Measurements from ENCODE around the gene BRD9.

- TF ChIP-seq CHD2 (IDR thresholded peaks at IDR 0.05; ENCODE audit: low read length, partially characterized antibody) (no peak), MAZ (IDR thresholded peaks at IDR 0.05; ENCODE audit: borderline replicate concordance, low read depth, low read length) (no peak), POLR2A (IDR thresholded peaks at IDR 0.05; ENCODE audit: low read length) (no peak), RARB (CRISPR knock-in tag; IDR thresholded peaks at IDR 0.05) (no peak), CTCF (IDR thresholded peaks at IDR 0.05) (no peak), SREBF2 (IDR thresholded peaks at IDR 0.05) (no peak), JUNB (IDR thresholded peaks at IDR 0.05) (no peak), MYC (IDR thresholded peaks at IDR 0.05; ENCODE audit: borderline replicate concordance, low read length) (no peak), PHF8 (IDR thresholded peaks at IDR 0.05; ENCODE audit: borderline replicate concordance, low read depth) (no peak), JUN (IDR thresholded peaks at IDR 0.05) (no peak), ZNF302 (CRISPR knock-in tag; IDR thresholded peaks at IDR 0.05) (no peak), EHMT2 (IDR thresholded peaks at IDR 0.05; ENCODE audit: low read depth) (no peak)
- TF ChIP-seq, protein P1, sequence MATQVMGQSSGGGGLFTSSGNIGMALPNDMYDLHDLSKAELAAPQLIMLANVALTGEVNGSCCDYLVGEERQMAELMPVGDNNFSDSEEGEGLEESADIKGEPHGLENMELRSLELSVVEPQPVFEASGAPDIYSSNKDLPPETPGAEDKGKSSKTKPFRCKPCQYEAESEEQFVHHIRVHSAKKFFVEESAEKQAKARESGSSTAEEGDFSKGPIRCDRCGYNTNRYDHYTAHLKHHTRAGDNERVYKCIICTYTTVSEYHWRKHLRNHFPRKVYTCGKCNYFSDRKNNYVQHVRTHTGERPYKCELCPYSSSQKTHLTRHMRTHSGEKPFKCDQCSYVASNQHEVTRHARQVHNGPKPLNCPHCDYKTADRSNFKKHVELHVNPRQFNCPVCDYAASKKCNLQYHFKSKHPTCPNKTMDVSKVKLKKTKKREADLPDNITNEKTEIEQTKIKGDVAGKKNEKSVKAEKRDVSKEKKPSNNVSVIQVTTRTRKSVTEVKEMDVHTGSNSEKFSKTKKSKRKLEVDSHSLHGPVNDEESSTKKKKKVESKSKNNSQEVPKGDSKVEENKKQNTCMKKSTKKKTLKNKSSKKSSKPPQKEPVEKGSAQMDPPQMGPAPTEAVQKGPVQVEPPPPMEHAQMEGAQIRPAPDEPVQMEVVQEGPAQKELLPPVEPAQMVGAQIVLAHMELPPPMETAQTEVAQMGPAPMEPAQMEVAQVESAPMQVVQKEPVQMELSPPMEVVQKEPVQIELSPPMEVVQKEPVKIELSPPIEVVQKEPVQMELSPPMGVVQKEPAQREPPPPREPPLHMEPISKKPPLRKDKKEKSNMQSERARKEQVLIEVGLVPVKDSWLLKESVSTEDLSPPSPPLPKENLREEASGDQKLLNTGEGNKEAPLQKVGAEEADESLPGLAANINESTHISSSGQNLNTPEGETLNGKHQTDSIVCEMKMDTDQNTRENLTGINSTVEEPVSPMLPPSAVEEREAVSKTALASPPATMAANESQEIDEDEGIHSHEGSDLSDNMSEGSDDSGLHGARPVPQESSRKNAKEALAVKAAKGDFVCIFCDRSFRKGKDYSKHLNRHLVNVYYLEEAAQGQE (IDR thresholded peaks at IDR 0.05): no peak
Measured at GRCh38 chr5:931570-932145, 39.1 kb upstream of the BRD9 start.
